ENCODE data around the gene BGLAP. TPM values are rescaled to one million over a fixed set of nuclear protein-coding genes. Genes with fewer than 3 reads are reported as not detected.

Gene BGLAP
- total and polyA plus RNA-seq, 7 experiments from 2014 or later, result 0.33 to 7.4 (median 4.7) TPM; not detected in 1

- DNase-seq (no peak), ATAC-seq (no peak)
- CTCF ChIA-PET, result interaction anchor here (1.6 kb wide), 1 partner anchor 11 kb away, joined by 3 read pairs; the partner anchor contains the start of gene GLMP
- peaks cover 0 to 3% (median 0%) of the 10 kb centered on the region in 5 donors for H3K27me3 Mint-ChIP-seq
- POLR2A ChIA-PET, result interaction anchor here (0.6 to 3.4 kb wide), 2 partner anchors 10 to 13 kb away, joined by 3 to 26 read pairs; partner anchors contain the start of gene GLMP
- intact Hi-C loops (cut with micrococcal nuclease), result no loop called here
- no peak overlapping the region for H3K27ac ChIP-seq (ENCODE audit: low read depth, low read length)
- peak overlapping the region in 5 of 10 donors; percentile 5 to 63 (median 32) for H3K4me3 Mint-ChIP-seq
- H3K27me3 ChIP-seq (ENCODE audit: control insufficient read depth in 2 of 2, insufficient read depth in 2 of 2, low read length in 2 of 2), result no peaks in the 10 kb centered on the region
- peaks cover 15 to 22% of the 10 kb centered on the region in 2 donors for H3K4me1 ChIP-seq (ENCODE audit: control insufficient read depth in 2 of 2, insufficient read depth in 2 of 2, low read length in 2 of 2)
- H3K27ac Mint-ChIP-seq, result no peak overlapping the region
- H3K36me3 ChIP-seq (ENCODE audit: control insufficient read depth in 2 of 3, insufficient read depth in 3 of 3, low read length in 3 of 3), result peaks cover 0 to 11% (median 4%) of the 10 kb centered on the region in 3 experiments
- no peaks in the 10 kb centered on the region for H3K9me3 ChIP-seq (ENCODE audit: control insufficient read depth in 2 of 3, low read length in 3 of 3)
- peaks cover 28 to 50% (median 35%) of the 10 kb centered on the region in 7 donors for H3K4me1 Mint-ChIP-seq
- H3K9me3 Mint-ChIP-seq, result no peaks in the 10 kb centered on the region
- H3K4me3 ChIP-seq (ENCODE audit: low read length), result no peak overlapping the region
- peaks cover 0 to 13% (median 2%) of the 10 kb centered on the region in 5 donors for H3K36me3 Mint-ChIP-seq
Observed at GRCh38 chr1:156284757-156285156, 42.8 kb downstream of the BGLAP start.

- Mint-ChIP-seq H3K4me1 (peaks cover 22 to 45% (median 32%) of the 10 kb centered on the region in 7 donors), H3K9me3 (no peaks in the 10 kb centered on the region), H3K27ac (peak overlapping the region in 1 of 9 donors; percentile 42), H3K4me3 (no peak overlapping the region), H3K27me3 (peaks cover 0 to 3% (median 0%) of the 10 kb centered on the region in 5 donors), H3K36me3 (peaks cover 0 to 15% (median 2%) of the 10 kb centered on the region in 5 donors)
- H3K27me3 ChIP-seq (ENCODE audit: control insufficient read depth in 2 of 2, insufficient read depth in 2 of 2, low read length in 2 of 2), result no peaks in the 10 kb centered on the region
- peaks cover 15 to 22% of the 10 kb centered on the region in 2 donors for H3K4me1 ChIP-seq (ENCODE audit: control insufficient read depth in 2 of 2, insufficient read depth in 2 of 2, low read length in 2 of 2)
- ATAC-seq (no peak), DNase-seq (no peak)
- intact Hi-C loops (cut with micrococcal nuclease), result no loop called here
- CTCF ChIA-PET, result no interaction called here
- no peaks in the 10 kb centered on the region for H3K9me3 ChIP-seq (ENCODE audit: control insufficient read depth in 2 of 3, low read length in 3 of 3)
- peaks cover 0 to 11% (median 0%) of the 10 kb centered on the region in 3 experiments for H3K36me3 ChIP-seq (ENCODE audit: control insufficient read depth in 2 of 3, insufficient read depth in 3 of 3, low read length in 3 of 3)
- no peak overlapping the region for H3K27ac ChIP-seq (ENCODE audit: low read depth, low read length)
- H3K4me3 ChIP-seq (ENCODE audit: low read length), result no peak overlapping the region
- POLR2A ChIA-PET, result interaction anchor here (0.6 kb wide), 1 partner anchor 12 kb away, joined by 3 read pairs; no protein-coding TSS in a partner anchor
Observed at GRCh38 chr1:156285437-156285836, 43.5 kb downstream of the BGLAP start.

- Histone ChIP-seq H3K36me3 (ENCODE audit: control insufficient read depth in 2 of 3, insufficient read depth in 3 of 3, low read length in 3 of 3) (peaks cover 0 to 11% (median 0%) of the 10 kb centered on the region in 3 experiments), H3K4me1 (ENCODE audit: control insufficient read depth in 2 of 2, insufficient read depth in 2 of 2, low read length in 2 of 2) (peaks cover 15 to 17% of the 10 kb centered on the region in 2 donors), H3K27me3 (ENCODE audit: control insufficient read depth in 2 of 2, insufficient read depth in 2 of 2, low read length in 2 of 2) (no peaks in the 10 kb centered on the region), H3K4me3 (ENCODE audit: low read length) (no peak overlapping the region), H3K27ac (ENCODE audit: low read depth, low read length) (no peak overlapping the region), H3K9me3 (ENCODE audit: control insufficient read depth in 2 of 3, low read length in 3 of 3) (no peaks in the 10 kb centered on the region)
- H3K27me3 Mint-ChIP-seq, result peaks cover 0 to 3% (median 0%) of the 10 kb centered on the region in 5 donors
- intact Hi-C loops (cut with micrococcal nuclease), result no loop called here
- H3K4me3 Mint-ChIP-seq, result peak overlapping the region in 1 of 10 donors; percentile 38
- ChIA-PET POLR2A (no interaction called here), CTCF (no interaction called here)
- ATAC-seq (no peak), DNase-seq (no peak)
- H3K9me3 Mint-ChIP-seq, result no peaks in the 10 kb centered on the region
- peaks cover 0 to 15% (median 2%) of the 10 kb centered on the region in 5 donors for H3K36me3 Mint-ChIP-seq
- no peak overlapping the region for H3K27ac Mint-ChIP-seq
- H3K4me1 Mint-ChIP-seq, result peaks cover 15 to 39% (median 30%) of the 10 kb centered on the region in 7 donors
Observed at GRCh38 chr1:156286061-156286460, 44.1 kb downstream of the BGLAP start.

- POLR2A ChIA-PET, result no interaction called here
Observed at GRCh38 chr1:156289857-156290256, 47.9 kb downstream of the BGLAP start.

GRCh38 chr1:156291226-156292061 lies 49.5 kb downstream of the BGLAP start:
- H3K9me3 ChIP-seq (ENCODE audit: control insufficient read depth in 2 of 3, low read length in 3 of 3), result no peaks in the 10 kb centered on the region
- no peak overlapping the region for H3K27ac ChIP-seq (ENCODE audit: low read depth, low read length)
- peaks cover 0 to 30% (median 0%) of the 10 kb centered on the region in 3 experiments for H3K36me3 ChIP-seq (ENCODE audit: control insufficient read depth in 2 of 3, insufficient read depth in 3 of 3, low read length in 3 of 3)
- peak in 1 of 9 donors; percentile 29 for DNase-seq
- H3K27me3 Mint-ChIP-seq, result no peaks in the 10 kb centered on the region
- peaks cover 0 to 10% (median 3%) of the 10 kb centered on the region in 5 donors for H3K36me3 Mint-ChIP-seq
- CTCF ChIA-PET, result no interaction called here
- H3K4me1 ChIP-seq (ENCODE audit: control insufficient read depth in 2 of 2, insufficient read depth in 2 of 2, low read length in 2 of 2), result peaks cover 9 to 13% of the 10 kb centered on the region in 2 donors
- intact Hi-C loops (cut with micrococcal nuclease), result no loop called here
- peaks cover 7 to 34% (median 24%) of the 10 kb centered on the region in 7 donors for H3K4me1 Mint-ChIP-seq
- POLR2A ChIA-PET, result interaction anchor here (1.2 kb wide), 1 partner anchor 8 kb away, joined by 3 read pairs; the partner anchor contains the start of gene TMEM79
- H3K27me3 ChIP-seq (ENCODE audit: control insufficient read depth in 2 of 2, insufficient read depth in 2 of 2, low read length in 2 of 2), result no peaks in the 10 kb centered on the region
- H3K4me3 ChIP-seq (ENCODE audit: low read length), result no peak overlapping the region
- peak overlapping the region in 3 of 9 donors; percentile 28 to 69 (median 59) for H3K27ac Mint-ChIP-seq
- peak; percentile 79 for ATAC-seq
- H3K4me3 Mint-ChIP-seq, result peak overlapping the region in 5 of 10 donors; percentile 10 to 68 (median 29)
- no peaks in the 10 kb centered on the region for H3K9me3 Mint-ChIP-seq

More at GRCh38 chr1:156289857-156290256, 47.9 kb downstream of the BGLAP start:
- peak overlapping the region in 4 of 9 donors; percentile 12 to 38 (median 16) for H3K27ac Mint-ChIP-seq
- peaks cover 0 to 12% (median 3%) of the 10 kb centered on the region in 5 donors for H3K36me3 Mint-ChIP-seq
- Histone ChIP-seq H3K9me3 (ENCODE audit: control insufficient read depth in 2 of 3, low read length in 3 of 3) (no peaks in the 10 kb centered on the region), H3K4me3 (ENCODE audit: low read length) (no peak overlapping the region), H3K27ac (ENCODE audit: low read depth, low read length) (no peak overlapping the region), H3K27me3 (ENCODE audit: control insufficient read depth in 2 of 2, insufficient read depth in 2 of 2, low read length in 2 of 2) (no peaks in the 10 kb centered on the region), H3K36me3 (ENCODE audit: control insufficient read depth in 2 of 3, insufficient read depth in 3 of 3, low read length in 3 of 3) (peaks cover 0 to 31% (median 0%) of the 10 kb centered on the region in 3 experiments), H3K4me1 (ENCODE audit: control insufficient read depth in 2 of 2, insufficient read depth in 2 of 2, low read length in 2 of 2) (peaks cover 4 to 5% of the 10 kb centered on the region in 2 donors)
- H3K4me3 Mint-ChIP-seq, result no peak overlapping the region
- DNase-seq, result no peak
- intact Hi-C loops (cut with micrococcal nuclease), result no loop called here
- H3K9me3 Mint-ChIP-seq, result no peaks in the 10 kb centered on the region
- peaks cover 4 to 26% (median 14%) of the 10 kb centered on the region in 7 donors for H3K4me1 Mint-ChIP-seq
- no peaks in the 10 kb centered on the region for H3K27me3 Mint-ChIP-seq
- CTCF ChIA-PET, result no interaction called here
- ATAC-seq, result no peak
